PC-3 (cell line): ENCODE measurements around the gene AWAT2.

Source experiments
- EZH2 ChIP-seq: fragments of 300-600 bp; sonication (generic); IDR thresholded peaks from one replicate; pipeline ENCODE4 v1.6.1; 2017; ENCODE audit warnings: antibody characterized with exemption, mild to moderate bottlenecking, low read length; ENCODE audit not compliant: unreplicated experiment
- TF ChIP-seq, protein P1 (sequence below): fragments of 300-600 bp; sonication (generic); conservative IDR thresholded peaks from 2 replicates; pipeline ENCODE4 v1.5.1; 2017; ENCODE audit warnings: antibody characterized with exemption, low read depth, mild to moderate bottlenecking, low read length

DNA sequence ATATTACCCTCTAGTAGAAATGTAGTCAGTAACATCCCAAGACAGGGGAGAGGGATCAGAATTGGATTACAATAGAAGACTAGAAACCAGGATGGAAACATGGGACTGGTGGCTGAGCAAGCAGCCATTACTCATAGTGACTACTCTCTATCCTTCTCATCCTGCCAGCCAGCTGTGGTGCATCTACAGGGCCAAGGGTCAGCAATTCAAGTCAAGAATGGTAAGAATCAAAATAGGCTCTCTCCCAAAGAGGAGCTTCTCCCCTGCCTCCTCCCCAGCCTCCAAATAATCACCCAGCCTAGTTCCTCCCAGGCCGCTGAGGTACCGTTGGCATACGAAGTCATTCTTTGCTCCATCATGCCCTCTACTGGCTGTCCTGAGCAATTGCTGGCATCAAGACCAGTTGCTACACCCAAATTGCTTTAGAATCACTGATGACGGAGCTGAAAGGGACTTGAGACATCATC is 19.4 kb downstream of the AWAT2 start:
- TF ChIP-seq, protein P1, sequence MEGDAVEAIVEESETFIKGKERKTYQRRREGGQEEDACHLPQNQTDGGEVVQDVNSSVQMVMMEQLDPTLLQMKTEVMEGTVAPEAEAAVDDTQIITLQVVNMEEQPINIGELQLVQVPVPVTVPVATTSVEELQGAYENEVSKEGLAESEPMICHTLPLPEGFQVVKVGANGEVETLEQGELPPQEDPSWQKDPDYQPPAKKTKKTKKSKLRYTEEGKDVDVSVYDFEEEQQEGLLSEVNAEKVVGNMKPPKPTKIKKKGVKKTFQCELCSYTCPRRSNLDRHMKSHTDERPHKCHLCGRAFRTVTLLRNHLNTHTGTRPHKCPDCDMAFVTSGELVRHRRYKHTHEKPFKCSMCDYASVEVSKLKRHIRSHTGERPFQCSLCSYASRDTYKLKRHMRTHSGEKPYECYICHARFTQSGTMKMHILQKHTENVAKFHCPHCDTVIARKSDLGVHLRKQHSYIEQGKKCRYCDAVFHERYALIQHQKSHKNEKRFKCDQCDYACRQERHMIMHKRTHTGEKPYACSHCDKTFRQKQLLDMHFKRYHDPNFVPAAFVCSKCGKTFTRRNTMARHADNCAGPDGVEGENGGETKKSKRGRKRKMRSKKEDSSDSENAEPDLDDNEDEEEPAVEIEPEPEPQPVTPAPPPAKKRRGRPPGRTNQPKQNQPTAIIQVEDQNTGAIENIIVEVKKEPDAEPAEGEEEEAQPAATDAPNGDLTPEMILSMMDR: peak; percentile 82
- TF ChIP-seq EZH2: no peak
